Tibial nerve (tissue), 3 donors: Measurements from ENCODE around the gene TMEM132D.

Source experiments
- CTCF ChIP-seq, 5 experiments: fragments of 200-600 bp in 3 of 5; fragments of 450-650 bp in 2 of 5; sonication (generic) in 3 of 5; IDR thresholded peaks; one replicate each; pipeline ENCODE4 v1.5.1; 2016 to 2019; ENCODE audit warnings: antibody characterized with exemption in 5 of 5, mild to moderate bottlenecking in 3 of 5, moderate library complexity in 2 of 5
- POLR2A ChIP-seq, 2 donors: fragments of 450-650 bp; IDR thresholded peaks; one replicate each; pipeline ENCODE4 v1.6.1; 2017; ENCODE audit warnings: antibody characterized with exemption in 2 of 2, mild to moderate bottlenecking in 2 of 2, moderate library complexity in 2 of 2

DNA sequence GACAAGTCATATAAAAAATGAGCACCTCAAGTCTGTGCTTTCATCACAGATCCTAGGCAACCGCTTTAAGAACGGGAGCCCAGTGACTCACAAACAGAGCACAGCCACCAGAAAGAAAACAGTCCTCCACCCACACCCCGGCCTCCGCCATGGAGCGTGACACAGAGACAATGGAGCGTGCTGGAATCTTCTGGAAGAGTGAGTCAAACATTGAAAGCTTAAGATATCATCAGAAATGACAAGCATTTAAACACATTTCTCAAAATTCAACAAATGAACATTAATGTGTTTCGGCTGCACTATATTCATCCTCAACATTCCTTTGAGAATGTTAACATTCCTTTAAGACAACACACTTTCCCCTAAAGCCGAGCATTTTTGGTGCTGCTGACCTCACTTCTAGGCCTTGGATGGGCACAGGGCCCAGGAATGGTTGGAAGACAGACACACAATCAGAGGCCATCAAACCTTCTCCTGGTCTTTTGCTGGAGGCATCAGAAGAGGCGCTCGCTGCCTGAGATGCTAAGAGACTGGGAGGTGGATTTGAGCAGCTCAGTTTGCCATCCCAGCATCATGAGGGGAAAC, 23.6 kb upstream of the TMEM132D start:
- TF ChIP-seq CTCF (IDR thresholded peaks at IDR 0.05) (no peak), POLR2A (IDR thresholded peaks at IDR 0.05) (no peak)
